ENCODE results near the gene TMLHE. TPM values are rescaled to one million over a fixed set of nuclear protein-coding genes. Genes with fewer than 3 reads are reported as not detected.
"Not testable (repeated sequence)": the region's sequence is repeated elsewhere in the genome, so short reads cannot be mapped to it uniquely, and the experiment has no call there.

TMLHE gene
- total RNA-seq, 4 donors from 2014 or later = 30.1 to 54.1 (median 35.5) TPM

DNA sequence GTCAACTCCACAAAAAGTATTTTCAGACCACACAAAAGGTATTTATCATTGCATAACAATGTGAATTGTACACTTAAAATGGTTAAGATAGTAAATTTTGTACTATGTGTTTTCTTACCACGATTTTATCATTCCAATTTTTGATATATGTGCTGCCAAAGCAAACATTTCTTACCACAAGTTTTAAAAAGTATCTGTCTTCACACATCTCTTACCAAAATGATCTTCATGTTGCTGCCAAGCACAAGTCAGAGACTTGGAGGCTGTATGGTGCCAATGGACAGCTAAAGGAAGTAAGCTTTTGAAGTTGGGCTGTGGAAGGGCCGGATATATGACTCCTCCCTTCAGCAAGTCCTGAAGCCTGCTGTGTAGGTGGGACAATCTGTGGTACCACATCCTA is 67.9 kb downstream of the TMLHE start:
- TF ChIP-seq, protein P1, sequence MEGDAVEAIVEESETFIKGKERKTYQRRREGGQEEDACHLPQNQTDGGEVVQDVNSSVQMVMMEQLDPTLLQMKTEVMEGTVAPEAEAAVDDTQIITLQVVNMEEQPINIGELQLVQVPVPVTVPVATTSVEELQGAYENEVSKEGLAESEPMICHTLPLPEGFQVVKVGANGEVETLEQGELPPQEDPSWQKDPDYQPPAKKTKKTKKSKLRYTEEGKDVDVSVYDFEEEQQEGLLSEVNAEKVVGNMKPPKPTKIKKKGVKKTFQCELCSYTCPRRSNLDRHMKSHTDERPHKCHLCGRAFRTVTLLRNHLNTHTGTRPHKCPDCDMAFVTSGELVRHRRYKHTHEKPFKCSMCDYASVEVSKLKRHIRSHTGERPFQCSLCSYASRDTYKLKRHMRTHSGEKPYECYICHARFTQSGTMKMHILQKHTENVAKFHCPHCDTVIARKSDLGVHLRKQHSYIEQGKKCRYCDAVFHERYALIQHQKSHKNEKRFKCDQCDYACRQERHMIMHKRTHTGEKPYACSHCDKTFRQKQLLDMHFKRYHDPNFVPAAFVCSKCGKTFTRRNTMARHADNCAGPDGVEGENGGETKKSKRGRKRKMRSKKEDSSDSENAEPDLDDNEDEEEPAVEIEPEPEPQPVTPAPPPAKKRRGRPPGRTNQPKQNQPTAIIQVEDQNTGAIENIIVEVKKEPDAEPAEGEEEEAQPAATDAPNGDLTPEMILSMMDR (IDR thresholded peaks at IDR 0.05) = no peak
- TF ChIP-seq POLR2A (IDR thresholded peaks at IDR 0.05) = no peak
- no peaks in the 10 kb centered on the region for H3K36me3 ChIP-seq
- H3K9me3 ChIP-seq = no peaks in the 10 kb centered on the region
- no peak overlapping the region for H3K27ac ChIP-seq
- WGBS, 2 donors = 86 to 87% methylated on average over 2 of the region's 2 CpGs
- no peaks in the 10 kb centered on the region for H3K27me3 ChIP-seq
- no peaks in the 10 kb centered on the region for H3K4me1 ChIP-seq
- no peak for DNase-seq
- H3K4me3 ChIP-seq (replicated peaks in 1 of 3) = no peak overlapping the region
- intact Hi-C loops (cut with DNase I) = no loop called here

DNA sequence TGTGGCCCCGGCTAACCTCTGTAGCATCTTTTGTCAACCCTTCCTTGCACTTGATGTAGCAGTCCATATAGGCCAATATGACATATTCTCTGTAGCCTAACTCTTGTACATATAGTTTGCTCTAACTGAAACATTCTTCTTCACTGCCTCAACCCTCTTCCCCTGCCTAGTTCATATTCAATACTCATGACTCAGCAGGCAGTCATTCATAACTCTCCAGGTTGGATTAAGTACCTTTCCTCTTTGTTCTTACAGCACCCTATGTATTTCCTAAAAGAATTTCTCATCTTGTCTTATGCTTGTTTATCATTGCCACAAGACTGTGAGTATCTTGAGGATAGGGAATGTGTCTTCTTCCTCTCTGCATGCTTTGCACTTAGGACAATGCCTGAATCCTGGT is 76.9 kb downstream of the TMLHE start:
- intact Hi-C loops (cut with DNase I) = no loop called here
- no peaks in the 10 kb centered on the region for H3K27me3 ChIP-seq
- H3K36me3 ChIP-seq = no peaks in the 10 kb centered on the region
- H3K9me3 ChIP-seq = no peaks in the 10 kb centered on the region
- no peak for TF ChIP-seq POLR2A (IDR thresholded peaks at IDR 0.05)
- TF ChIP-seq, protein P1 (IDR thresholded peaks at IDR 0.05) = no peak
- no peak overlapping the region for H3K27ac ChIP-seq
- no peak for DNase-seq
- 100% methylated on average over 1 of the region's 1 CpG for WGBS, 2 donors
- H3K4me3 ChIP-seq (replicated peaks in 1 of 3) = no peak overlapping the region
- H3K4me1 ChIP-seq = no peaks in the 10 kb centered on the region

DNA sequence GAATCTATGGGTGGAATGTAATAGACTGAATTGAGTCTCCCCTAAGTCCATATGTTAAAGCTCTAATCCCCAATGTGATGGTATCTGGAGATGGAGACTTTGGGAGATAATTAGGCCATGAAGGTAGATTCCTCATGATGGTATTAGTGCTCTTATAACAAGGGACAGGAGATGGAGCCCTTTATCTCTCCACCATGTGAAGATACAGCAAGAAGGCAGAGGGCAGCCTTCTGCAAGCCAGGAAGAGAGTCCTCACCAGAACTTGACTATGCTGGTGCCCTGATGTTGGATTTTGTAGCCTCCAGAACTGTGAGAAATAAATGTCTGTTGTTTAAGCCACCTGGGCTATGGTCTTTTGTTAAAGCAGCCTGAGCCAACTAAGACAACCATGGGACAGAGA is 78.0 kb downstream of the TMLHE start:
- intact Hi-C loops (cut with DNase I) = no loop called here
- Histone ChIP-seq H3K4me1 (no peaks in the 10 kb centered on the region), H3K4me3 (replicated peaks in 1 of 3) (no peak overlapping the region), H3K9me3 (no peaks in the 10 kb centered on the region), H3K27me3 (no peaks in the 10 kb centered on the region), H3K27ac (no peak overlapping the region), H3K36me3 (no peaks in the 10 kb centered on the region)
- no peak for TF ChIP-seq POLR2A (IDR thresholded peaks at IDR 0.05)
- TF ChIP-seq, protein P1 (IDR thresholded peaks at IDR 0.05) = no peak
- DNase-seq = no peak

DNA sequence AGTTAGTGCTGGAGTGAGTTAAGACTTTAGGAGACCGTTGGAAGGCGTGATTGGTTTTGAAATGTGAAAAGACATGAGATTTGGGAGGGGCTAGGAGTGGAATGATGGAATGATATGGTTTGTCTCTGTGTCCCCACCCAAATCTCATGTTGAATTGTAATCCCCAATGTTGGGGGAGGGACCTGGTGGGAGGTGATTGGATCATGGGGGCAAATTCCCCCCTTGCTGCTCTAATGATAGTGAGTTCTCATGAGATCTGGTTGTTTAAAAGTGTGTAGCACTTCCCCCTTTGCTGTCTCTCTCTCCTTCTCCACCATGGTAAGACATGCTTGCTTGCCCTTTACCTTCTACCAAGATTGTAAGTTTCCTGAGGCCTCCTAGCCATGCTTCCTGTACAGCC is 85.7 kb downstream of the TMLHE start:
- 100% methylated on average over 2 of the region's 2 CpGs for WGBS, 2 donors
- H3K4me1 ChIP-seq = not testable (repeated sequence)

DNA sequence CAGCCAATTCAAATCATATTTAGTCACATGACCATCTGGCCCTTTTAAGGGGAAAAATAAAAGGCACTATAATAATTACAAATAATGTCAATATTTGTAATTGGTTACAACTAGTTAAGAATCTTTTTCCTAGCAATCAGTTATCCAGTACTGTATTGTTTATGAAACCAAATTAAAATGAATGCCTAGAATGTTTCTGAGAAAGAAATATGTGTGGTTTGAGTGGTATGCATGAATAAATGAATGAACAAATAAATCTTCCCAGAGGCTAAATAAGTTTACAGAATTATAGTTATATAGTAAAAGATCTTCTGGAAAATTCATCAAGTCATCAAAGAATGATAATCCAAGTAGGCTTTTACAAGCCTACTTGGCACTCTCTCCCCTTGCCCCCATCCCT is 98.5 kb downstream of the TMLHE start:
- H3K9me3 ChIP-seq = no peaks in the 10 kb centered on the region
- H3K4me1 ChIP-seq = no peaks in the 10 kb centered on the region
- H3K27me3 ChIP-seq = no peaks in the 10 kb centered on the region
- intact Hi-C loops (cut with DNase I) = no loop called here
- TF ChIP-seq, protein P1 (IDR thresholded peaks at IDR 0.05) = no peak
- no peak for TF ChIP-seq POLR2A (IDR thresholded peaks at IDR 0.05)
- H3K36me3 ChIP-seq = no peaks in the 10 kb centered on the region
- H3K4me3 ChIP-seq (replicated peaks in 1 of 3) = no peak overlapping the region
- no peak for DNase-seq
- H3K27ac ChIP-seq = no peak overlapping the region

More for the DNA sequence above, 85.7 kb downstream of the TMLHE start:
- DNase-seq; H3K4me3 ChIP-seq (replicated peaks in 1 of 3); intact Hi-C loops (cut with DNase I); H3K27me3 ChIP-seq; H3K27ac ChIP-seq; H3K9me3 ChIP-seq; H3K36me3 ChIP-seq: not testable (repeated sequence)

DNA sequence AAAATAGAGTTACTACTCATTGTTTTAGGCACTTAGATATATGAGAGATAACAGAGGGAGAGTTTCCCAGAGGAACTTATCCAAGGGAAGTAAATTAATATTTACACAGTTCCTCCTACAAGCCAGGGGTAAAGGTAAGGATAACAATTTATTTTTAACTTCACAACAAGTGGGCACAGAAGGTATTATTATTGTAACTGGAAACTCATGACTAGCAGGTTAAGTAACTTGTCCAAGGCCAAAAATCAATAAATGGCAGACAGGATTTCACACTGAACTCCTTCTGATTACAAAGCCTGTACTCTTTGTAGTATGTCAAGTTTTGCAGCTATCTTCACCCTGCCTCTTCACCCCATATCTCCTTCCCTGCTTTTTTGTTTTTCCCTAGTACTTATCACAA is 107.5 kb downstream of the TMLHE start:
- no peak for DNase-seq
- Histone ChIP-seq H3K27ac (no peak overlapping the region), H3K4me3 (replicated peaks in 1 of 3) (no peak overlapping the region), H3K4me1 (no peaks in the 10 kb centered on the region), H3K27me3 (no peaks in the 10 kb centered on the region), H3K36me3 (no peaks in the 10 kb centered on the region), H3K9me3 (no peaks in the 10 kb centered on the region)
- intact Hi-C loops (cut with DNase I) = no loop called here
- TF ChIP-seq, protein P1 (IDR thresholded peaks at IDR 0.05) = no peak
- no peak for TF ChIP-seq POLR2A (IDR thresholded peaks at IDR 0.05)

DNA sequence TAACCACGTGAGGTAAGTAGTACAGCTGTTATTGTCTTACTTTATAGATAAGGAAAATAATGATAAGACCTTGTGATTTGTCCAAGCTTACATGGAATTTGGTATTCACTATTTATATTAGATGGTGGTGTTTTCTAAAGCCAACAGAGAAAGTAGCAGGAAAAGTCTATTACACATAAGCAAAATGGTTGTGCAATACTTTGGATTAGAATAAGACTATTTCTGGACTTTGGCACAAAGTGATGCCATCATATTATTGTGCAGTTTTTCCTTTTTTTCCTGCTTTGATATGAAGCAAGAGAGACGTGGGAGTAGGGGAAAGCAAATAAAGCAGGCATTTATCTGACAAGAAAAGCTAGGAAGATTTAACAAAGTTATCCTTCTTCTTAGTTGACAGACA is 117.6 kb downstream of the TMLHE start:
- H3K4me1 ChIP-seq; H3K27ac ChIP-seq; H3K9me3 ChIP-seq; H3K36me3 ChIP-seq; DNase-seq; intact Hi-C loops (cut with DNase I); H3K4me3 ChIP-seq (replicated peaks in 1 of 3); H3K27me3 ChIP-seq: not testable (repeated sequence)
- no CpG with 5 or more reads among the region's 2 CpGs for WGBS, 2 donors

DNA sequence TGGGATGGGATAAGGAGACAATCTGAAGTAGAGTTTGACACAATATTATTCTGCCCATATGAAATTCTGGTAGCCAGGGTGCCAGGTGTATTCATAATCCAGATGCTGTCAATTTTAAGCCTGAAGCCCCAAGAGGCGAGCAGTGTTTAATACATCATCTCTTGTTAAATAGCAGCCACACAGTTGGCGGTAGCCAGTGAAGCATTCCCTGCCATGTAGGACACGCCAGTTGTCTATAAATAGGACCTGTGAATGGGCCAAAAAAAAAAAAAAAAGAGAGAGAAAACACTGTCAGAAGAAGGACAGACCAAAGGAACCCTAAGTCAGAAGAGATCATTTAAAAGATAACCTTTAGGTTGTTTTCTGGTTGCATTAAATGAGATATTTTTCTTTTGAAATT is 121.3 kb downstream of the TMLHE start:
- H3K36me3 ChIP-seq; H3K4me3 ChIP-seq (replicated peaks in 1 of 3); H3K9me3 ChIP-seq; DNase-seq; H3K27me3 ChIP-seq; H3K27ac ChIP-seq; intact Hi-C loops (cut with DNase I); H3K4me1 ChIP-seq: not testable (repeated sequence)
- 94% methylated on average over 2 of the region's 3 CpGs; no CpG with 5 or more reads in 1 of the 2 donors for WGBS, 2 donors

DNA sequence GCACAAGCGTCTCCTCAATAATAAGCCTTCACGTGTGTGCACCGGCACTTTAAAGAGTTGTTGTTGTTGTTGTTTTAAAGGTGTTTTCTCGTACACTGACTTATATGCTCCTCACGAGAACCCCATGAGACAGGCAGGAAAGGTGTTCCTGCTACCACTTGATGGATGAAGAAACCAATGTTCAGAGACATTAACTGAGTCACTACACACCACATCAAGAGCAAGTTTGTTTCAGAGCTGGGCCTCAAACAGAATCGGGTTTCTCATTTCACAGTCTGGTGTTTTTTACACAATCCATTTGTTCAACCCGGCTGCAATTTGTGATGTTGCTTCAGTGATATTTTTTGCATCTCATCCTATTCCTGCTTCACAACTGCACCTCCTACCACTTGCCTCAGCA is 135.6 kb downstream of the TMLHE start:
- DNase-seq; H3K4me3 ChIP-seq (replicated peaks in 1 of 3); H3K9me3 ChIP-seq; H3K27me3 ChIP-seq; H3K27ac ChIP-seq; intact Hi-C loops (cut with DNase I); H3K36me3 ChIP-seq; H3K4me1 ChIP-seq: not testable (repeated sequence)
- whole genome bisulfite sequencing, 2 donors = no CpG with 5 or more reads among the region's 7 CpGs

All from thyroid gland (tissue), 4 donors.